Measurements from ENCODE around the gene SAMMSON.

Gene SAMMSON

DNA sequence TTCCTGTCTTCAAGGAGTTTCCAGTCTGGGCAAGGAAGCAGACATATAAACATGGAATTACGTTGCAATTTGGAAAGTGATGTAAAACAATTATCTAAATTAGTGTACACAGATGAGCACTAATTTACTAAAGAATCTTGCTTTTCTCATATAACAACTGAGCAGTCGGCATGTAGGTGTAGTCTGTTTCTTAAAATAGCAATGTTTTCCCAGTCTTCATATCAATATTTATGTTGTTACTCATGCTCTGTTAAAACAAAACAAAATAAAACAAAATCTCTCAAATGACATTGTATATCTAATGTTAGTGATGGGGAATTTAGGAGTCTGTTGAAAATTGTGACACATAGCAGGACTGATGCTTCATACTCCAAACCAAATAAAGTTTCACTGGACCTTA lies 75.6 kb downstream of the SAMMSON start (continued):
- TF ChIP-seq, protein P1, sequence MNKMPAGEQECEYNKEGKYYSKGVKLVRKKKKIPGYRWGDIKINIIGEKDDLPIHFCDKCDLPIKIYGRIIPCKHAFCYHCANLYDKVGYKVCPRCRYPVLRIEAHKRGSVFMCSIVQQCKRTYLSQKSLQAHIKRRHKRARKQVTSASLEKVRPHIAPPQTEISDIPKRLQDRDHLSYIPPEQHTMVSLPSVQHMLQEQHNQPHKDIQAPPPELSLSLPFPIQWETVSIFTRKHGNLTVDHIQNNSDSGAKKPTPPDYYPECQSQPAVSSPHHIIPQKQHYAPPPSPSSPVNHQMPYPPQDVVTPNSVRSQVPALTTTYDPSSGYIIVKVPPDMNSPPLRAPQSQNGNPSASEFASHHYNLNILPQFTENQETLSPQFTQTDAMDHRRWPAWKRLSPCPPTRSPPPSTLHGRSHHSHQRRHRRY (tag by site-specific recombination; IDR thresholded peaks at IDR 0.05) = no peak
- TF ChIP-seq ZNF530 (tag by site-specific recombination; IDR thresholded peaks at IDR 0.05; ENCODE audit: low read depth) (no peak), ZNF624 (tag by site-specific recombination; IDR thresholded peaks at IDR 0.05) (no peak), ZNF19 (tag by site-specific recombination; IDR thresholded peaks at IDR 0.05; ENCODE audit: low read depth) (no peak), ZNF664 (tag by site-specific recombination; IDR thresholded peaks at IDR 0.05) (no peak)
- TF ChIP-seq, protein P2, sequence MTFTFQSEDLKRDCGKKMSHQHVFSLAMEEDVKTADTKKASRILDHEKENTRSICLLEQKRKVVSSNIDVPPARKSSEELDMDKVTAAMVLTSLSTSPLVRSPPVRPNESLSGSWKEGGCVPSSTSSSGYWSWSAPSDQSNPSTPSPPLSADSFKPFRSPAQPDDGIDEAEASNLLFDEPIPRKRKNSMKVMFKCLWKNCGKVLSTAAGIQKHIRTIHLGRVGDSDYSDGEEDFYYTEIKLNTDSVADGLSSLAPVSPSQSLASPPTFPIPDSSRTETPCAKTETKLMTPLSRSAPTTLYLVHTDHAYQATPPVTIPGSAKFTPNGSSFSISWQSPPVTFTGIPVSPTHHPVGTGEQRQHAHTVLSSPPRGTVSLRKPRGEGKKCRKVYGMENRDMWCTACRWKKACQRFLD (tag by site-specific recombination; IDR thresholded peaks at IDR 0.05) = no peak
- TF ChIP-seq, protein P3, sequence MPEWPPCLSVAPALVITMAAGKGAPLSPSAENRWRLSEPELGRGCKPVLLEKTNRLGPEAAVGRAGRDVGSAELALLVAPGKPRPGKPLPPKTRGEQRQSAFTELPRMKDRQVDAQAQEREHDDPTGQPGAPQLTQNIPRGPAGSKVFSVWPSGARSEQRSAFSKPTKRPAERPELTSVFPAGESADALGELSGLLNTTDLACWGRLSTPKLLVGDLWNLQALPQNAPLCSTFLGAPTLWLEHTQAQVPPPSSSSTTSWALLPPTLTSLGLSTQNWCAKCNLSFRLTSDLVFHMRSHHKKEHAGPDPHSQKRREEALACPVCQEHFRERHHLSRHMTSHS (tag by site-specific recombination; IDR thresholded peaks at IDR 0.05) = no peak

DNA sequence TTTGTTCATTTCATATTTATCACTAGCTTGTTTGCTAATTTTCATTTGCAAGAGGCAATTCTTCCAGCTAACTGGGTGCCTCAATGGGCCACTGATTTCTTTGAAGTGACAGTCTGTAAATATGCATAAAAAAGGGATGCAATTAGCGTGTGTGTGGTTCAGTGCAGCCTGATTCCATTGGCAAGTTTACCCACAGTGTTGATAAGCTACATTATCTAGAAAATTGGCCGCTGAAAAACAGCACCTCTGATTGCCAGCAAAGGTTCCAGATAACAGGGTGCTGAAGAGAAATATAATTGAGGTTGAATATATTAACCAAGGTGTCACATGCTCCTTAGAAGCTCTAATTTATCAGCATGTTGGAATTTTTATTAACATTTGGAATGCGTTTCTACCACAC lies 76.9 kb downstream of the SAMMSON start:
- ChIA-PET CTCF (interaction anchor here (0.6 to 1.9 kb wide), 3 partner anchors 11 to 14 kb away, joined by 4 to 9 read pairs (median 5); no protein-coding TSS in a partner anchor), POLR2A (interaction anchor here (0.6 kb wide), 1 partner anchor 30 kb away, joined by 3 read pairs; no protein-coding TSS in a partner anchor)
- H3K4me3 ChIP-seq (ENCODE audit: low read depth, low read length) = no peak overlapping the region
- no peak overlapping the region for H3K27ac ChIP-seq (ENCODE audit: extremely low read depth, low read depth, low read length)
- H3K4me1 ChIP-seq (ENCODE audit: control insufficient read depth, insufficient read depth, low read length) = no peaks in the 10 kb centered on the region
- H3K36me3 ChIP-seq (ENCODE audit: control insufficient read depth in 2 of 2, insufficient read depth in 1 of 2, low read length in 2 of 2) = no peaks in the 10 kb centered on the region
- H3K9me3 ChIP-seq (ENCODE audit: control insufficient read depth, insufficient read depth, low read depth, low read length) = no peaks in the 10 kb centered on the region
- TF ChIP-seq, protein P4, sequence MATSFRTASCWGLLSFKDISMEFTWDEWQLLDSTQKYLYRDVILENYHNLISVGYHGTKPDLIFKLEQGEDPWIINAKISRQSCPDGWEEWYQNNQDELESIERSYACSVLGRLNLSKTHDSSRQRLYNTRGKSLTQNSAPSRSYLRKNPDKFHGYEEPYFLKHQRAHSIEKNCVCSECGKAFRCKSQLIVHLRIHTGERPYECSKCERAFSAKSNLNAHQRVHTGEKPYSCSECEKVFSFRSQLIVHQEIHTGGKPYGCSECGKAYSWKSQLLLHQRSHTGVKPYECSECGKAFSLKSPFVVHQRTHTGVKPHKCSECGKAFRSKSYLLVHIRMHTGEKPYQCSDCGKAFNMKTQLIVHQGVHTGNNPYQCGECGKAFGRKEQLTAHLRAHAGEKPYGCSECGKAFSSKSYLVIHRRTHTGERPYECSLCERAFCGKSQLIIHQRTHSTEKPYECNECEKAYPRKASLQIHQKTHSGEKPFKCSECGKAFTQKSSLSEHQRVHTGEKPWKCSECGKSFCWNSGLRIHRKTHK (tag by site-specific recombination; IDR thresholded peaks at IDR 0.05) = no peak
- TF ChIP-seq ZNF266 (tag by site-specific recombination; IDR thresholded peaks at IDR 0.05; ENCODE audit: low read depth) (no peak), YY2 (tag by site-specific recombination; IDR thresholded peaks at IDR 0.05) (no peak), HOXA7 (CRISPR knock-in tag; IDR thresholded peaks at IDR 0.05; ENCODE audit: borderline replicate concordance) (no peak), ZNF133 (tag by site-specific recombination; IDR thresholded peaks at IDR 0.05) (no peak), ZNF114 (tag by site-specific recombination; IDR thresholded peaks at IDR 0.05) (no peak)
- TF ChIP-seq, protein P1 (tag by site-specific recombination; IDR thresholded peaks at IDR 0.05) = no peak

DNA sequence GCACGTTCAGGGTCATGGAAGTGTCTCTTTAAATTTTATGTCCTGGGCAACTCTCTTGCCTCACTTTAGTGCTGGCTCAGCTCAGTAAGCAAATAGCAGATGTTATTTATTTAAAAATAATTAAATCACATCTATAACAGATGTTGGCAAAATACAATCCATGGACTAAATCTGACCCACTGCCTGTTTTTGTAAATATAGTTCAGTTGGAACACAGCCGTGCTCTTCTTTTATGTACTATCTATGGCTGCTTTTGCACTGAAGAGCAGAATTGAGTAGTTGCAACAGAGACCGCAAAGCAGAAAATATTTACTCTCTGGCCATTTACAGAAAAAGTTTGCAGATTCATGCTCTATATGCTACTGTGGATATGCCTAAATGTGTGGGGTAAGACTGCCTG lies 79.2 kb downstream of the SAMMSON start:
- H3K36me3 ChIP-seq (ENCODE audit: control insufficient read depth in 2 of 2, insufficient read depth in 1 of 2, low read length in 2 of 2) = no peaks in the 10 kb centered on the region
- ChIA-PET POLR2A (no interaction called here), CTCF (interaction anchor here (0.5 kb wide), 1 partner anchor 260 kb away, joined by 3 read pairs; no protein-coding TSS in a partner anchor)
- H3K27ac ChIP-seq (ENCODE audit: extremely low read depth, low read depth, low read length) = no peak overlapping the region
- H3K4me1 ChIP-seq (ENCODE audit: control insufficient read depth, insufficient read depth, low read length) = no peaks in the 10 kb centered on the region
- no peaks in the 10 kb centered on the region for H3K9me3 ChIP-seq (ENCODE audit: control insufficient read depth, insufficient read depth, low read depth, low read length)
- no peak overlapping the region for H3K4me3 ChIP-seq (ENCODE audit: low read depth, low read length)
- TF ChIP-seq ZFP37 (tag by site-specific recombination; IDR thresholded peaks at IDR 0.05) (no peak), ZNF596 (tag by site-specific recombination; IDR thresholded peaks at IDR 0.05) (no peak), ZNF404 (tag by site-specific recombination; IDR thresholded peaks at IDR 0.05) (no peak), ZIC2 (tag by site-specific recombination; IDR thresholded peaks at IDR 0.05) (no peak), ZNF707 (tag by site-specific recombination; IDR thresholded peaks at IDR 0.05) (no peak)
- TF ChIP-seq, protein P5, sequence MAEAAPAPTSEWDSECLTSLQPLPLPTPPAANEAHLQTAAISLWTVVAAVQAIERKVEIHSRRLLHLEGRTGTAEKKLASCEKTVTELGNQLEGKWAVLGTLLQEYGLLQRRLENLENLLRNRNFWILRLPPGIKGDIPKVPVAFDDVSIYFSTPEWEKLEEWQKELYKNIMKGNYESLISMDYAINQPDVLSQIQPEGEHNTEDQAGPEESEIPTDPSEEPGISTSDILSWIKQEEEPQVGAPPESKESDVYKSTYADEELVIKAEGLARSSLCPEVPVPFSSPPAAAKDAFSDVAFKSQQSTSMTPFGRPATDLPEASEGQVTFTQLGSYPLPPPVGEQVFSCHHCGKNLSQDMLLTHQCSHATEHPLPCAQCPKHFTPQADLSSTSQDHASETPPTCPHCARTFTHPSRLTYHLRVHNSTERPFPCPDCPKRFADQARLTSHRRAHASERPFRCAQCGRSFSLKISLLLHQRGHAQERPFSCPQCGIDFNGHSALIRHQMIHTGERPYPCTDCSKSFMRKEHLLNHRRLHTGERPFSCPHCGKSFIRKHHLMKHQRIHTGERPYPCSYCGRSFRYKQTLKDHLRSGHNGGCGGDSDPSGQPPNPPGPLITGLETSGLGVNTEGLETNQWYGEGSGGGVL (tag by site-specific recombination; IDR thresholded peaks at IDR 0.05) = no peak
- TF ChIP-seq, protein P6, sequence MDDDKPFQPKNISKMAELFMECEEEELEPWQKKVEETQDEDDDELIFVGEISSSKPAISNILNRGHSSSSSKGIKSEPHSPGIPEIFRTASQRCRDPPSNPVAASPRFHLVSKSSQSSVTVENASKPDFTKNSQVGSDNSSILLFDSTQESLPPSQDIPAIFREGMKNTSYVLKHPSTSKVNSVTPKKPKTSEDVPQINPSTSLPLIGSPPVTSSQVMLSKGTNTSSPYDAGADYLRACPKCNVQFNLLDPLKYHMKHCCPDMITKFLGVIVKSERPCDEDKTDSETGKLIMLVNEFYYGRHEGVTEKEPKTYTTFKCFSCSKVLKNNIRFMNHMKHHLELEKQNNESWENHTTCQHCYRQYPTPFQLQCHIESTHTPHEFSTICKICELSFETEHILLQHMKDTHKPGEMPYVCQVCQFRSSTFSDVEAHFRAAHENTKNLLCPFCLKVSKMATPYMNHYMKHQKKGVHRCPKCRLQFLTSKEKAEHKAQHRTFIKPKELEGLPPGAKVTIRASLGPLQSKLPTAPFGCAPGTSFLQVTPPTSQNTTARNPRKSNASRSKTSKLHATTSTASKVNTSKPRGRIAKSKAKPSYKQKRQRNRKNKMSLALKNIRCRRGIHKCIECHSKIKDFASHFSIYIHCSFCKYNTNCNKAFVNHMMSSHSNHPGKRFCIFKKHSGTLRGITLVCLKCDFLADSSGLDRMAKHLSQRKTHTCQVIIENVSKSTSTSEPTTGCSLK (tag by site-specific recombination; IDR thresholded peaks at IDR 0.05) = no peak
- TF ChIP-seq, protein P4 (tag by site-specific recombination; IDR thresholded peaks at IDR 0.05) = no peak
